ENCODE measurements around the gene JUP.
A peak's percentile ranks its signal among the peaks of the same experiment; 100 is the strongest.

The JUP gene

DNA sequence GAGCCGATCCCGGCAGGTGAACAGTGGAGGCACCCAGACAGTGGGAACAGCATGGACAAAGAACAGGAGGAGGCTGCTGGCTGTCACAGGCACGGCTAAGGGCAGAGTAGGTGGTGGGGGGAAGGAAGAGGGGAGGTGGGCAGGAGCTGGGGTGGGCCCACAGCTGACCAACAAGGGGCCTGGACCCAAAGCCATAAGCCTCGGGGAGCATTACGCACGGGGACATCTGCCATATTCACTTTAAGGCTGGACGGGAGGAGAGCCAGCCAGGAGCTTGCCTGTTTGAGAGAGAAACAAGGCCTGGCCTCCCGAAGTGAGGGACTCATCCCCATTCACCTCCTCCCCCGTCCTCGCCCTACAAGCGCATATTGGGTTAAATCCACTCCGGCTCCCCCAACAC lies 32.4 kb downstream of the JUP start:
- DNase-seq, result no peak

DNA sequence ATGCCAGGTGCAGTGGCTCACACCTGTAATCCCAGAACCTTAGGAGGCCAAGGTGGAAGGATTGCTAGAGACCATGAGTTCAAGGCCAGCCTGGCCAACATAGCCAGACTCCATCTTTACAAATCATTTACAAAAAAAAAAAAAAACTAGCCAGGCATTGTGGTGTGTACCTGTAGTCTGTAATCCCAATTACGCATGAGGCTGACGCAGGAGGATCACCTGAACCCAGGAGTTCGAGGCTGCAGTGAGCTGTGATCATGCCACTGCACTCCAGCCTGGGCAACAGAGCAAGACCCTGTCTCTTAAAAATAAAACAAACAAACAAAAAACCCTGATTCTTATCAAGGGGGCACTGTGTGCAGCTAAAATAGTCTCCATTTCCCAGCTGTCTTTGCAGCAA lies 35.2 kb downstream of the JUP start:
- DNase-seq, result no peak

DNA sequence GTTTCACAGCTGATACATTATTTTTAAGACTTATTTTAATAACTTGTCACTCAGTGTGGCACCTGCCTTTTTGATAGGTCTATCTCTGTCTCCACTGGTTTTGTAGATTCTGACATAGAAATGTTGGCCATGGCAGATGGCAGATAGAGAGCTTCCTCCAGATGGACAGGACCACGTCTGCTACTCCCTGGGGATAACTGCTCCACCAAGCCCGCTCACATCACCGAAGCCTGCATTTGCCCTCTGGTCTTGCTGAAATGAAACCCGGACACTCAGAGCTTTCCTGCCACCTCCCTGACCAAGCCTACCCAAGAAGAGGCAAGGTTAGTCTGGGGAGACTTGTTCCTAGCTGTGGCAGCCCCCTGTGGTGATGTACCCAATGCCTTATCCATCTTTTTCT lies 35.6 kb downstream of the JUP start:
- DNase-seq, result no peak

DNA sequence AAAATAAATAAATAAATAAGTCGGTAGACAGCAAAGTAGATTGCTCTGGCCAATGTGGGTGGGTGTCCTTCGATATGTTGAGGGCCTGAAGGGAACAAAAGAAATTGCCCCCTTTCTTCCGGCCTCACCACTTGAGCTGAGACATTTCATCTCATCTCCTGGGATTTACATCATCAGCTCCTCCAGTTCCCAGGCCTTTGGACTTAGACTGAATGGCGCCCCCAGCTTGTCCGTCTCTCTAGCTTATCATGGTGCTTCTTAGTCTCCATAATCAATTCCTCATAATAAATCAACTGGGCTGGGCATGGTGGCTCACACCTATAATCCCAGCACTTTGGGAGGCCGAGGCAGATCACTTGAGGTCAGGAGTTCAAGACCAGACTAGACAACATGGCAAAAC lies 38.2 kb downstream of the JUP start:
- DNase-seq, result no peak

DNA sequence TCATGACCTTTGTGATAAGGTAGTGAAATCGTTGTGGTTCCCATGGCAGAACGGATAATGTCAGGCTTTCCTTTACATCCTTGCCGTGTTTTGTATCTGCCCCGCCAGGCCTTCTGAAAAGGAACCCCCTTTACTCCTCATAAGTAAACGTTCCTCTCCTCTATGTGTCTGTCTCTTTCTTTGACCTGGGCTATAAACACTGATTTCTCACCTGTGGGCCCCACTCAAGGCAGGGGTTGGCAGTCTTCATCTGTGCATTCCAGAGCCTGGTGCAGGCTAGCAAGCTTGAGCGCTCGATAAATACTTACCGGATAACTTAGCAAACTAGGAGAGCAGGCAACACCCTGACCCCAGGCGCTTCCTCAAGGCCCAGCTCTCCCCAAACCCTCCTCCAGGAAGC lies 44.8 kb downstream of the JUP start:
- DNase-seq, result no peak

DNA sequence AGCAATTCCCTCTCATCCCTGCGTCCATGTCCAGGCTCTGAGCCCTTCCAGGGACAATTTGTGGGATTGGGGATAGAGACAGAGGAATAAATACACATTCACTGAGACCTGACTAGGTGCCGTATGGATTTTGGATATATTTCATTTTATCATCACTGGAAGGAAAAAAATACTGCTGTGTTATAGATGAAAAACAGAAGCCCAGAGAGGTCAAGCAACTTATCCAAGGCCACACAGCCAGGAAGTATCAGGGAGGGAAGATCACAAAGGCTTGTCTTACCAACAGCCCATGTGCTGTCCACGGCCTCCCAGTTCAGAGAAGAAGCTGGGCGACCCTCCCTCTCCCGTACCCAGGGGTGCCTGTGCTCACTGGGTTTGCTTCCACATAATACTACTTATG lies 46.0 kb downstream of the JUP start:
- no peak for DNase-seq

DNA sequence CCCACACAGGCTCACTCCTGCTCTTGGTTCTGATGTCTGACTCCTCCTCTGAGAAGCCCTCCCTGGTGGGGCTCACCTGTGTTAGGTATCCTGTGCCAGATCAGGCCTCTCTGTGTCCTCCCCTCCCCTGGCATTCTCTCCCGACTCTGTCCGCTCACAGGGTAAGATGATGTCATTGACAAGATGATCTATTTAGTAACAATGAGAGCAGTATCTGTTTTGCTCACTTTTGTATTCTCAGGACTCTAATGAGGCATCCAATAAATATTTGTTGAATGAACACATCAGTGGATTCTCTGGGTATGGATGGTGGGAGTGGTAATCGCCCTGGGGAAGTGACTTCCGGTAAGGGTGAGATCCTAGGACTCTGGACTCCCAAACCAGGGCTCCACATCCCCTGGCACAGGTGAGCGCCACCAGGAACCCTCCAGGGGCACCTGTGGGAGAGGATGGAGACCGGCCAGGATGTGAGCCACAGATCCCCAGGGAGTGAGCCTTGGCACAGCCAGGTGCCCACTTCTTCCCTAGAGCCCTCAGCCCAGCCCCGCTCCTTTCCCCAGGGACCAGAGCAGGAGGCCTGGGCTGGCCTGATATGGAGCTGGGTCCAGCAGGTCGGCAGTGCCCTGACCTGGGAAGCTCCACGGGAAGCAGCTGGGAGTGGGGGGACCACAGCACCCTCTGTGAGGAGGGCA lies 46.7 kb downstream of the JUP start:
- DNase-seq, result peak; percentile 44

DNA sequence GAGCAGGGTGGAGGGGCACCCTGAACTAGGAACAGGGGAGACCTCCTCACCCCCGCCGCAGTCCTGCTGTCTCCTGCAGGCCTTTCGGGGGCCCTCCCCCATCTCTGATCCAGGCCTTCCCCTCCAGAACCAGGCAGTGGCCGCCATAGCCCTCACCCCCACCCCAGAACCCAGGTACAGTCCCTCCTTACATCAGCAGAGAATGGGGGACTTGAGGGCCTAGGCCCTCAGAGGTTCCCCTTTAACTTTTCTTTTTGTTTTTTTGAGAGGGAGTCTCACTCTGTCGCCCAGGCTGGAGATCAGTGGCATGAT lies 47.8 kb downstream of the JUP start:
- no peak for DNase-seq

DNA sequence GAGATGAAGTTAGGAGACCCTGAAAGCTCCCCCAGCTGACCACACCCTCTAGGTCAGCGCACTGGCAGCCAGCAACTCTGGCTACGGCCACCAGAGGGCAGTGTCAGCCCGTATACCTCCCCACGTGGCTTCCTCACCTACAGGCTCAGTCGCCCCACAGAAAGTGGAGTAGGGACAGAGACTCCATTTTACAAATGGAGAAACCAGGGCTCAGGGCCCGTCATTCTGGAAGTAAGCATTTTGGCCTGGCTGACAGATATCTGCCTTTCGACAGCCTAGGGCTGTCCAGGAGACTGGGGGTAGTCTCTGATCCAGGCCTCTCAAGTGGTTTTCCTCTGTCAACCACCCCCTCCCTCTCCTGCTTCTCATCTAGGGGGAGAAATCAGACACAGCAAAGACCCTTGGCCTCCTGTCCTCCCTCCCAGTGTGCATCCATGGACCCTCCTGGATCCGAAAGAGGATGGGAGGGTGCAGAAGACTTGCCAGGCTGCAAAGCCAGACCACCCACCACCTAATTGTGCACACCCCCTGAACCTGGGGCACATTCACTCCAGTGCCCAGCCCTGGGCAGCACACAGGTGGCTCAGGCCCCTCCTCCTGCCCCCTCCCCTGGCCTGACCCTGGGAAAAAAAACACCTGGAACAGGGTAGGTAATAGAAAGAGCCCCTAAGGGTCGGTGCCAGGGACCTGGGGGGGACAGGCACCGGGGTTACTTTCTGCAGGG lies 48.3 kb downstream of the JUP start:
- DNase-seq, result peak; percentile 74

DNA sequence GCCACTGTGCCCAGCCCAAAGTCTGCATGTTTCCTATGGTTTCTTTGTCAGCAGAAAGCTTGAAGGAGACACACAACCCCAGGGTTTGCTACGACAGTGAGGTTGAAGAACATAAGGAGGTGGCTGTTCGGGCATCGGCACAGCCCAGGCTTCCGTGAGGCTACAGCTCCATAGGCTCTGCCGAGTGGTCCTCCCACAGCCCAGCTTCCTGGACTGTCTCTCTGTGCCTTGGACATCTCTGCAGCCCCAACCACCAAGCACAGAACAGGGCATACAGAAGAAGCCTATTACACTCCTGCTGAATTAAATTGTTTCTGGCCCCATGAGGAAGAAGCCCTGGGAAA lies 48.9 kb downstream of the JUP start:
- DNase-seq, result no peak

DNA sequence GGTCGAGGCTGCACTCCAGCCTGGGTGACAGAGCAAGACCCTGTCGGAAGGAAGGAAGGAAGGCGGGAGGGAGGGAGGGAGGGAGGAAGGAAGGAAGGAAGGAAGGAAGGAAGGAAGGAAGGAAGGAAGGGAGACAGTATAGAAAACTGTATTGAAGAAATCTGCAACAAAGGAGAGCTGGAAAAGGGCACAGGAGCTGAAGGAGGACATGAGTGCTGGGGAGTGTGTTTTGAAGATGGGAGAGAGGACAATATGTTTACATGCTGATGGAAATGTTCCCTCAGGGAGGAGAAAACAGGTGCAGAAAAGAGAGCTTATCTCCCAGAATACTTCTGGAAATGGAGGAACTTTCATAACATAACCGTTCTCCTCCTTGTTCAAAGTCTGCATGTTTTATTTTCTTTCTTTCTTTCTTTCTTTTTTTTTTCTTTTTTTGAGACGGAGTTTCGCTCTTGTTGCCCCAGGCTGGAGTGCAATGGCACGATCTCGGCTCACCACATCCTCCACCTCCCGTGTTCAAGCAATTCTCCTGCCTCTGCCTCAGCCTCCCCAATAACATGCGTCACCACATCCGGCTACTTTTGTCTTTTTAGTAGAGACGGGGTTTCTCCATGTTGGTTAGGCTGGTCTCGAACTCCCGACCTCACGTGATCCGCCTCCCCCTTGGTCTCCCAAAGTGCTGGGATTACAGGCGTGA lies 49.4 kb downstream of the JUP start:
- DNase-seq, result no peak

DNA sequence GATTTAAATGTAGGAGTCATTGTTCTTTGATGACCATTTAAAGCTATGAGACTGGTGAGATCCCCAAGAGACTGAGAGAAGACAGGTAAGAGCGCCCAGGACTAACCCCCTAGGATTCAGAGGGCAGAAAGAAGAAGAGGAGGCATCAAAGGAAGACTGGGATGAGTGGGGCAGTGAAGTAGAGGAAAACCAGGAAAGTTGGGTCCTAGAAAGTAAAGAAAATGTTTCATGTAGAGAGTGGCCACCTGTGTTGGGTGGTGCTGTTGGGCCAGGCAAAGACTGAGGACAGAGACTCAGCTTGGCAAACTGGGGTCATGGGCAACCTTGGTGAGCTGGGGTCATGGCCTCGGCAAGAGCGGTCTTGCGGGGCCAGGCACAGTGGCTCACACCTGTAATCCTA lies 50.8 kb downstream of the JUP start:
- no peak for DNase-seq

DNA sequence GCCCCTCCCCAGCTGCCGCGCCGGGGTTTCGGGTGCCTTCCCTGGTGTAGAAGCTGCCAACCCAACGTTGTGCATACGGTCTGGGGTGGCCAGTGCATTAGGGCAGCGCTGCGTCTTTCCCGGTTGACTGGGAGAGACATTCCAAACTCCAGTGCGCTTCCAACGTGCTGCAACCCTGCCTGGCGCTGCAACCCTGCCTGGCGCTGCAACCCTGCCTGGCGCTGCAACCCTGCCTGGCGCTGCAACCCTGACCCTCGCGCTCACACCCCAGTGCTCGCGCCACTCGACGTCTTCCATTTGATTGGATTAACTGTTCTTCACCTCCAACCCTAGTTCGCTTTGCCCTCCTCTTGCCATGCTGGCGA lies 51.6 kb downstream of the JUP start:
- DNase-seq, result no peak

DNA sequence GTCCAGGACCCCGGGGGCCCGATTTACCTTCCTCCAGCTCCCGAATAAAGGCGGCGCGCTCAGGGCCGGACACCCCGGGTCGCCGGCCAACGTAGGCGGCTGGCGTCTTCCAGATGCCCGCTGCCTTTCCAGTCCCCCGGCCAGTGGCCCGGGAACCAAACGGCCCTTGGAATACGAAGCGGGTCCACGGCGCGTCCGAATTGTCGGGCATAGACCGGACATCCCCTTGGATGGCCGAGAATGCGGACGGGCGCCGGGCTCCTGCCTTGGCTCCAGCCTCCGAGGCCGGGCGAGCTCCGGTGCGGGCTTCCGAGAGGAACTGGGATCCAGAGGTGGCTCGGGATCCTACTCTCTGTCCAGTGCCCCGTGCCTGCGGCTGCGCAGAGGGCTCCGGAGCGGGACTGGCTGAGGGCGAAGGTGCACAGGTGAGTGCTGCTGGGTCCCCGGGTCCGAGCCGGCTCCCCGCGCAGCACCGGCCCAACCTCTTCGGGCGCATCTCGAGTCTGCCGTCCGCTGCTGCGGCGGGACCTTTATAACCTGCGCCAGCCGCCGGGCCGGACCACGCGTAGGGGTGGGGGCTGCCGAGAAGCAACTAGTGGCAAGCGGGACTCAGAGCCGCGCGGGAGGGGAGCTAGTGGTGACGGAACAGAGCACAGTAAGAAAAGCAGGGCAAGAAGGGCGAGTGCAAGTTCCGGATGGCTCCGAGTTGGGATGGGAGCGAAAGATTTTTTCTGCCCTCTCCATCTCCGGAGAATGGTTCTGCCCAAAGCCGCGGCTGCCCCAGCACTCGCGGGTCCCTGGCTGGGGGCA lies 52.2 kb downstream of the JUP start, which contains the start of gene HAP1:
HAP1 (minus strand) TSS at position 505 of the 810 bp plus-strand sequence; CDS start at position 496, 9 bp downstream.
- DNase-seq, result peak; percentile 29

DNA sequence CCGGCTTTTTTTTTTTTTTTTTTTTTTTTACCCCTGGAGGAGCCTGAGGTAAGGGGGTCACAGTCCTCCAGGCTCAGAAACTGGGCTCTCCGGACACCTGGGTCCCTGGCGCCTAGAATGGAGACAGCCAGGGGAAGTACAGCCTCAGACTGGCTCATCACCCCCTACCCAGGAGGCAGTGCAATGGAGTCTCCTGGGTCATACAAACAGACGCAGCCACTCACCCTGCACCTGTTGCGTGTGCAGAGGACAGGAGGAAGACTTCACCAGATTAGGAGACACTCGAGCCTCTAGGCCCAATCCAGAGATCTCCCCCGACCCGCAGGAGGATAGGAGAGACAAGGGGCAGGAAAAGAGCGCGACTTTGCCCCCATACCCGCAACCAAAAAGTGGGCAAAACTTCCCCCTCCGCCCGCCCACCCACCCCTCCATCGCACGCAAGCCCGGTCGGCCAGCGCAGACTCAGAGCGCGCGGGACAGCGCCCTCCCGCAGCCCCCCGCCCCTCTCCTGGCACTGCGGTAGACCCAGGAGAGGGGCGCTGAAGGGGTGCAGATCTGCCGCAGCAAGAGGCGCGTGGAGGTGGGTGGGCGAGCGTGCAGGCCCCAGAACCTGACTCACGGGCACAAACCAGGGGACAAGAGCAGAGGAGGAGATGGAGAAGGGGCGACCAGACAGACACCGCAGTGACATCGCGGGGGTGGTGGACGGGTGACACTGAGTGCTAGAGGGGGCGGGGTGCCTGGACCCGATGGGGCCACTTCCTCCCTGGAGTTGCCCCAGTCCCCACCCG lies 53.0 kb downstream of the JUP start:
- no peak for DNase-seq

DNA sequence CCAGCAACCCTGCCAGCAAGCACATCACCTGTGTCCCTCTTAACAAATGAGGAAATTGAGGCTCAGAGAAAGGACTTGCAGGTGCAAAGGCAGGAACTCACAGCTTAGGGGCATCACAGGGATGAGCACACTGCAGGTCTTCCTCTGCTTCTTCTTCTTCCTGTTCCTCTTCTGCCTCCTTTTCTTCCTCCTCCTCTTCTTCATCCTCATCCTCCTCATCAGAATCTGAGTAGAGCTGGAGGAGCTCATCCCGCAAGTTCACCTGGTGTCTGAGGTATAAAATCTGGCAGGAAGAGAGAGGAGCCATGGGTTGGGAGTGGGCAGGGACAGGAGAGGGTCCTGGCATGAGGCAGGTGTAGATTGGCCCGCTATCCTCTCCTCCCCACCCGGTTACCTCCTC lies 54.7 kb downstream of the JUP start:
- DNase-seq, result no peak

DNA sequence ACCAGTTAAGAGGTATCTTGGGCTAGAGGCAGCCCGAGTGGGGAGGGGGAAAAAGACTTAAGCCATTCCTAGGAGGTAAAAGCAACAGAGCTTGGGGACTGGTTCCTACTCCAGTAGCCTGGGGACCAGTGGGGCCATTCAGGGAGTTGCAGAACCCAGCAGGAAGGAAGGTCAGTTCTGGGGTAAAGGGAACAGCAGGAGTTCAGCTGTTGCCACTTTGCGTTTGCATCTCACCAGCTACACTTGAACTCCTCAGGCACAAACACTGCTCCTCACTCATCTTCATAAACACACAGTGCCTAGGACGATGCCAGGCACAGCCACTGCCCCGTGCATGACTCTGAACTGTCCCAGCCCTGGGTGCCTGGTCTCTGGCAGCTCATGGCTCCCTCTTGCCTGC lies 56.0 kb downstream of the JUP start:
- no peak for DNase-seq

DNA sequence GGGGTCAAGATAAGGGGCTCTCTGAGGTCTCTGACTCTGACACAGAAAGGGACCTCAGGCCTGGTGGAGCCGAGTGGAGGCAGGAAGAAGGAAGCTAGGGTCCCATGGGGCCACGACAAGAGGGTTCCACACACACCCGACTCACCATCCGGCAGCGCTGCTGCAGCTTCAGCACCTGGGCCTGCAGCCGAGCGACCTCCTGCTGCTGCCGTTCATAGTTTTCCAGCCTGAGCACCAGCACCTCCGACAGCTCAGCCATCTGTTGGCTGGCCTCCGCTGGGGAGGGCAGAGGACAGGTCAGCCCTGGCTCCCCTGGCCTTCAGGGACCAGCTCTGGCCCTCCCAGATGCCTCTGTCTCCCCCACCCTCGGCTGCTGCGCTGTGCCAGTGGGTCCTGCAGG lies 58.5 kb downstream of the JUP start:
- no peak for DNase-seq

DNA sequence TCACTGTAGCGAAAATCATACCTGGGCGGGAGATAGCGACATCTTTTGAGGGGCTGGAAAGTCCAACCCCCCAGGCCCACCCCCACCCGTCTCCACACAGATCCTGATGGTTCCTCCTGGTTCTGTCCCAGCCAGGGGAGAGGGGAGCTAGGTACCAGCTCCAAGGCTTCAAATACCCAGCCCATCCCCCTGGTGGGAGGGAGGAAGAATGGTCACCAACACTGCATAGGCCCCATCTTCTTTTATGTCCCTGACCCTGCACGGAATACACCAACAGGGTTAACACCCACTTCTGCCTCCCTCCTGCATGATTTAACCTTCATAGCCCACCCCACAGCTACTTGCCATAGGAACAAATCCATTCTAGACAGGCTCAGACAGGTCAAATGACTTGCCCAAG lies 61.4 kb downstream of the JUP start:
- DNase-seq, result no peak

DNA sequence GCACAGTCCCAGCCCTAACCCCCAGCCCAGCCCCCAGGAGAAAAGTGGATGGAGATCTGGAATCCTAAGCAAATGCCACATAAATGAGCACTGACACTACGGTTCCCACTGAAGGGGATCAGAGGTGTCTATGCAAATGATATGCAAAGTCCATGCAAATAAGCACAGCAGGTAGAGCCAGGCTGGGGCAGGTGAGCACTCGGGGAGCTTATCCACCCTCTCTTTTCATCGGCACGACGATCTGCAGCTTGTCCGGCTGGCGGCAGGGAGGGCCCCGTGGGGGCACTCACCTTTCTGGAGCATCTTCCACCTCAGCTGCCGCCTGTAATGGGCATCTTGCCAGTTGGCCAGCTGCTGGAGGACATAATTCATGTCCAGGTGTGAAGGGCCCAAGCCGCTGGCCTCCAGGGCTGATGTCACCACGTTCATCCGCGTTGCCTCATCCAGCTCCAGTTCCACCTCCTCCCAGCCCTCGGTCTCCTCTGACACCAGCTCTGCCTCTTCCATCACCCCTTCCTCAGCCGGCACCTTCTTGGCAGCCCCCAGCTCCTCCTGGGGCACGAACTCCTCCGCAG lies 61.9 kb downstream of the JUP start:
- no peak for DNase-seq

DNA sequence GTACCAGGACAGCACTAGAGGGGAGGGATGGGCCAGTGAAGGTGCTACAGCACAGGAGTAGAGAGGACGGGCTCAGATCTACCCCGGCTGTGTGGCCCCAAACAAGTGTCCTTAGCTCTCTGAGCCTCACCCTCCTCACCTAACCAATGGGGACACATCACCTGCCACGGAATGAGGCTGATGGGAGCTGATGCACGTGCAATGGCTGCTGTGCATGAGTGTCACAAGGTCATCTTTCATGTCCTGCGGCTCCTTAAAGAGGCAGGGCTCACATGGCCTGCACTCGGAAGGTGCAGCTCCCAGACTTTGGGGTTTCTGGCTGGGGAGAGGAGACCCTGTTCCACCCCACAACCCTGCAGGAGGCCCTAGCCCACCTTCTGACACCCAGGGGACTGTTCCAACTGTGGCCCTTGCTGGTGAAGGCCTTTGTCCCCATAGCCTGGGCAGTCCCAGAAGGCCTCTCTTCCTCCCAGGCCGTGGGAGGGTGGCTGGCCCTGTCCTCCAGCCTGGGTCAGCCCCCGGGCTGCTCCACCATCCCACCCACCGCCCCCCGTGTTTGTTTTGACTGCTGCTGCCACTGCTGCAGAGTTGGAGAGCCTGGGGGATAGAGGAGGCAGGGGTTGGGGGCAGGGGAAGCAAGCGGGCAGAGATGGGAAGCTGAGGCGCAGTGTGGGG lies 62.6 kb downstream of the JUP start:
- no peak for DNase-seq

DNA sequence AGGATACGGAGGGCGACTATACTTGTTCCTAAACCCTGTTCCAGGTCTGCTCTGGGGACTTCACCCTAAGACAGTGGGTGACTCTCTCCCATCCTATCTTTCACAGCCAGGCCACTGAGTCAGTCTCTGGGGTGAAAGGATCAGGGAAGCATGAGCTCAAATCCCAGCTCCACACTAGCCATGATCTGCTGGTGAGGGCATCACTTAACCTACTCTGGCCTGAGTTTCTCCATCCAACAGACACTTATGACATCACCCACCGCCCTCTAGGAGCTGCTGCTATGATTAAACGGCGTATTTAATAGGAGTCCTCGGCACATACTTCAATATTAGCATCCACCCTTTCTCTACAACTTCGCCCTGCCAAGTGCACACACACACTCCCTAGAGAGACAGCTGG lies 64.3 kb downstream of the JUP start:
- no peak for DNase-seq
